MM.1S (cell line): ENCODE data around the gene IKZF4.
A peak's percentile ranks its signal among the peaks of the same experiment; 100 is the strongest.
"Not testable (repeated sequence)": the region's sequence is repeated elsewhere in the genome, so short reads cannot be mapped to it uniquely, and the experiment has no call there.

Experiments
- DNase-seq: peaks from one replicate; pipeline ENCODE4 v3.0.0-alpha.2; 2015
- H2AFZ ChIP-seq: fragments of 300-600 bp; sonication (generic); 2 replicates; pipeline ENCODE4 v1.6.0; 2016; ENCODE audit warnings: antibody characterized with exemption, low read length
- H3F3A ChIP-seq: fragments of 300-600 bp; sonication (generic); 2 replicates; pipeline ENCODE4 v1.6.1; 2016; ENCODE audit warnings: mild to moderate bottlenecking, antibody characterized with exemption, low read length, moderate library complexity, mixed read lengths; ENCODE audit not compliant: insufficient read depth
- H3K27ac ChIP-seq: fragments of 300-600 bp; sonication (generic); 2 replicates; pipeline ENCODE4 v1.5.1; 2016; ENCODE audit warnings: mild to moderate bottlenecking, low read length
- H3K27me3 ChIP-seq: fragments of 300-600 bp; sonication (generic); replicated peaks from 2 replicates; pipeline ENCODE4 v1.6.0; 2016; ENCODE audit warnings: low read length; ENCODE audit not compliant: insufficient read depth
- H3K36me3 ChIP-seq: fragments of 300-600 bp; sonication (generic); replicated peaks from 2 replicates; pipeline ENCODE4 v1.6.1; 2016; ENCODE audit warnings: mild to moderate bottlenecking, low read length, mixed read lengths; ENCODE audit not compliant: insufficient read depth
- H3K4me1 ChIP-seq: fragments of 300-600 bp; sonication (generic); 2 replicates; pipeline ENCODE4 v1.6.1; 2016; ENCODE audit warnings: low read length, mixed read lengths
- H3K4me2 ChIP-seq: fragments of 300-600 bp; sonication (generic); 2 replicates; pipeline ENCODE4 v1.6.0; 2016; ENCODE audit warnings: low read depth, low read length
- H3K4me3 ChIP-seq: fragments of 300-600 bp; sonication (generic); 2 replicates; pipeline ENCODE4 v1.5.1; 2016; ENCODE audit warnings: low read length, mixed read lengths
- H3K79me2 ChIP-seq: fragments of 300-600 bp; sonication (generic); 2 replicates; pipeline ENCODE4 v1.6.1; 2016; ENCODE audit warnings: mixed run types, low read length, mixed read lengths
- H3K9ac ChIP-seq: fragments of 300-600 bp; sonication (generic); 2 replicates; pipeline ENCODE4 v1.6.1; 2016; ENCODE audit warnings: low read length, mixed read lengths
- H3K9me2 ChIP-seq: fragments of 300-600 bp; sonication (generic); replicated peaks from 2 replicates; pipeline ENCODE4 v1.6.1; 2016; ENCODE audit warnings: mild to moderate bottlenecking, low read length, mixed read lengths; ENCODE audit not compliant: insufficient read depth
- H3K9me3 ChIP-seq: fragments of 300-600 bp; sonication (generic); replicated peaks from 2 replicates; pipeline ENCODE4 v1.6.1; 2016; ENCODE audit warnings: mild to moderate bottlenecking, low read length, mixed read lengths; ENCODE audit not compliant: insufficient read depth
- H4K20me1 ChIP-seq: fragments of 300-600 bp; sonication (generic); 2 replicates; pipeline ENCODE4 v1.6.1; 2016; ENCODE audit warnings: mild to moderate bottlenecking, low read length, moderate library complexity, mixed read lengths; ENCODE audit not compliant: insufficient read depth
- EZH2 ChIP-seq: fragments of 300-600 bp; sonication (generic); optimal IDR thresholded peaks from 2 replicates; pipeline ENCODE3; 2017; ENCODE audit warnings: low read depth, mild to moderate bottlenecking, antibody characterized with exemption, low read length, mixed read lengths
- EZH2phosphoT487 ChIP-seq: fragments of 300-600 bp; sonication (generic); IDR thresholded peaks from 2 replicates; pipeline ENCODE4 v1.6.1; 2018; ENCODE audit warnings: antibody characterized with exemption, low read length
- TF ChIP-seq, protein P1 (sequence below): fragments of 300-600 bp; sonication (generic); IDR thresholded peaks from 2 replicates; pipeline ENCODE4 v1.5.1; 2016; ENCODE audit warnings: antibody characterized with exemption, low read length, mixed read lengths

Gene IKZF4

DNA sequence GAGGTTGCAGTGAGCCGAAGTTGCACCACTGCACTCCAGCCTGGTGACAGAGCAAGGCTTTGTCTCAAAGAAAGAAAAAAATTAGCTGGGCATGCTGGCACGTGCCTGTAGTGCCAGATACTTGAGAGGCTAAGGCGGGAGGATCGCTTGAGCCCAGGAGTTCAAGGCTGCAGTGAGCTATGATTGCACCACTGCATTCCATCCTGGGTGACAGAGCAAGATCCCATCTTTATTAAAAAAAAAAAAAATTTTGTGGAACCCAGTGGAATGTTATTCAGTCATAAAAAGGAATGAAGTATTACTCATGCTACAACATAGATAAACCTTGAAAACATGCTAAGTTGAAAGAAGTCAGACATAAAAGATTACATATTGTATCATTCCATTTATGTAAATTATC lies 50.8 kb downstream of the IKZF4 start:
- Histone ChIP-seq H4K20me1 (no peaks in the 10 kb centered on the region), H2AFZ (no peak overlapping the region), H3K79me2 (no peaks in the 10 kb centered on the region), H3K27ac (no peak overlapping the region), H3K4me3 (no peak overlapping the region), H3K4me1 (no peaks in the 10 kb centered on the region), H3K4me2 (no peak overlapping the region), H3K36me3 (no peaks in the 10 kb centered on the region), H3F3A (no peaks in the 10 kb centered on the region), H3K9ac (no peak overlapping the region), H3K9me2 (no peaks in the 10 kb centered on the region), H3K9me3 (no peaks in the 10 kb centered on the region), H3K27me3 (no peaks in the 10 kb centered on the region)
- no peak for DNase-seq
- TF ChIP-seq EZH2 (no peak), EZH2phosphoT487 (no peak)
- TF ChIP-seq, protein P1, sequence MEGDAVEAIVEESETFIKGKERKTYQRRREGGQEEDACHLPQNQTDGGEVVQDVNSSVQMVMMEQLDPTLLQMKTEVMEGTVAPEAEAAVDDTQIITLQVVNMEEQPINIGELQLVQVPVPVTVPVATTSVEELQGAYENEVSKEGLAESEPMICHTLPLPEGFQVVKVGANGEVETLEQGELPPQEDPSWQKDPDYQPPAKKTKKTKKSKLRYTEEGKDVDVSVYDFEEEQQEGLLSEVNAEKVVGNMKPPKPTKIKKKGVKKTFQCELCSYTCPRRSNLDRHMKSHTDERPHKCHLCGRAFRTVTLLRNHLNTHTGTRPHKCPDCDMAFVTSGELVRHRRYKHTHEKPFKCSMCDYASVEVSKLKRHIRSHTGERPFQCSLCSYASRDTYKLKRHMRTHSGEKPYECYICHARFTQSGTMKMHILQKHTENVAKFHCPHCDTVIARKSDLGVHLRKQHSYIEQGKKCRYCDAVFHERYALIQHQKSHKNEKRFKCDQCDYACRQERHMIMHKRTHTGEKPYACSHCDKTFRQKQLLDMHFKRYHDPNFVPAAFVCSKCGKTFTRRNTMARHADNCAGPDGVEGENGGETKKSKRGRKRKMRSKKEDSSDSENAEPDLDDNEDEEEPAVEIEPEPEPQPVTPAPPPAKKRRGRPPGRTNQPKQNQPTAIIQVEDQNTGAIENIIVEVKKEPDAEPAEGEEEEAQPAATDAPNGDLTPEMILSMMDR: no peak

DNA sequence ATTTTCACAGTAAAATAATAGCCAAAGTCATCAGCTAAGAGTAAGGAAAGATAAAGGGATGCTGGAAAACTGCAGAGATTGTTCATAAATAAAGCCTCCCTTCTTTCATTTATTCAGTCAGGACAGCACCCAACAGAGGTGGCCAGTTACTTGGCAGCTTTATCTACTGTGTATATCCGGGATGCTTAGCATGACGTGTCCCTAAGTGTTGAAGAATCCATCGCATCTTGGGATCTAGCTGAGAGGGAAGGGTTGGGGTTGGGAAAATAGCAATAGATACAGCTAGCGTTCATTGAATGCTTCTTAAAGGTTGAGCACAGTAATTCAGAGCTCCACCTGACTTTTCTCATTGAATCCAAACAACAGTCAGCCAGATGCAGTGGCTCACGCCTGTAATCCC lies 53.6 kb downstream of the IKZF4 start:
- H3K9me3 ChIP-seq: no peaks in the 10 kb centered on the region
- no peaks in the 10 kb centered on the region for H3K9me2 ChIP-seq
- H3K4me2 ChIP-seq: no peak overlapping the region
- no peak overlapping the region for H3K9ac ChIP-seq
- TF ChIP-seq EZH2phosphoT487: no peak
- H3F3A ChIP-seq: peaks cover 8% of the 10 kb centered on the region
- H3K27ac ChIP-seq: no peak overlapping the region
- H3K27me3 ChIP-seq: no peaks in the 10 kb centered on the region
- H3K4me3 ChIP-seq: no peak overlapping the region
- H3K79me2 ChIP-seq: no peaks in the 10 kb centered on the region
- no peaks in the 10 kb centered on the region for H4K20me1 ChIP-seq
- H3K36me3 ChIP-seq: no peaks in the 10 kb centered on the region
- no peak for DNase-seq
- H2AFZ ChIP-seq: no peak overlapping the region
- no peaks in the 10 kb centered on the region for H3K4me1 ChIP-seq

GRCh38 chr12:56077966-56078365 lies 57.1 kb downstream of the IKZF4 start:
- not testable (repeated sequence) for H2AFZ ChIP-seq, H3K4me3 ChIP-seq, H3K4me1 ChIP-seq, H3K9me3 ChIP-seq, H3K9me2 ChIP-seq, H4K20me1 ChIP-seq, H3K9ac ChIP-seq, DNase-seq, H3K36me3 ChIP-seq, H3F3A ChIP-seq, H3K27ac ChIP-seq, H3K79me2 ChIP-seq, H3K4me2 ChIP-seq
- peaks cover 23% of the 10 kb centered on the region for H3K27me3 ChIP-seq

GRCh38 chr12:56078427-56078826 lies 57.6 kb downstream of the IKZF4 start:
- H3K4me2 ChIP-seq: peak overlapping the region; percentile 91; the same call in 1 of the 2 replicates
- no peak for DNase-seq
- no peaks in the 10 kb centered on the region for H3K9me2 ChIP-seq
- no peak overlapping the region for H3K27ac ChIP-seq
- peaks cover 28% of the 10 kb centered on the region for H3K27me3 ChIP-seq
- H3K36me3 ChIP-seq: no peaks in the 10 kb centered on the region
- no peaks in the 10 kb centered on the region for H3K9me3 ChIP-seq
- H3K4me3 ChIP-seq: no peak overlapping the region
- no peaks in the 10 kb centered on the region for H4K20me1 ChIP-seq
- no peak for TF ChIP-seq EZH2phosphoT487
- TF ChIP-seq, protein P1: no peak
- no peak for TF ChIP-seq EZH2
- no peaks in the 10 kb centered on the region for H3K4me1 ChIP-seq
- no peak overlapping the region for H2AFZ ChIP-seq
- no peak overlapping the region for H3K9ac ChIP-seq
- no peaks in the 10 kb centered on the region for H3K79me2 ChIP-seq
- H3F3A ChIP-seq: peaks cover 8% of the 10 kb centered on the region
